HepG2 (cell line): ENCODE measurements around the gene EIF5A2. TPM values are rescaled to one million over a fixed set of nuclear protein-coding genes. Genes with fewer than 3 reads are reported as not detected.

Source experiments
- ARNT2 ChIP-seq: sonication (generic); formaldehyde crosslinking; IDR thresholded peaks from 2 replicates; pipeline ENCODE4 v1.8.0; 2022; ENCODE audit warnings: mild to moderate bottlenecking, low read depth, missing genetic modification reagents, moderate library complexity
- BRD4 ChIP-seq: sonication (generic); formaldehyde crosslinking; IDR thresholded peaks from 2 replicates; pipeline ENCODE4 v1.4.0; 2020; ENCODE audit warnings: missing genetic modification reagents
- CCAR2 ChIP-seq: fragments of 200-400 bp; formaldehyde crosslinking; optimal IDR thresholded peaks from 2 replicates; pipeline ENCODE3; 2018; ENCODE audit warnings: low read depth, mild to moderate bottlenecking, low read length, moderate library complexity
- FLYWCH1 ChIP-seq: sonication (generic); formaldehyde crosslinking; IDR thresholded peaks from 2 replicates; pipeline ENCODE4 v1.8.1; 2023; ENCODE audit warnings: mild to moderate bottlenecking, missing genetic modification reagents
- FOXJ3 ChIP-seq: sonication (generic); formaldehyde crosslinking; IDR thresholded peaks from 2 replicates; pipeline ENCODE4 v1.4.0; 2020; ENCODE audit warnings: missing genetic modification reagents, mild to moderate bottlenecking, borderline replicate concordance
- FUBP1 ChIP-seq: sonication (generic); formaldehyde crosslinking; IDR thresholded peaks from 2 replicates; pipeline ENCODE4 v1.5.1; 2020; ENCODE audit warnings: missing genetic modification reagents, mild to moderate bottlenecking, borderline replicate concordance
- HMG20A ChIP-seq: IDR thresholded peaks from 2 replicates; pipeline ENCODE4 v1.6.1; 2016; ENCODE audit warnings: borderline replicate concordance
- JUN ChIP-seq: sonication (generic); formaldehyde crosslinking; IDR thresholded peaks from 2 replicates; pipeline ENCODE4 v1.4.0; 2020; ENCODE audit warnings: mild to moderate bottlenecking, missing genetic modification reagents
- MZF1 ChIP-seq: sonication (generic); formaldehyde crosslinking; IDR thresholded peaks from 2 replicates; pipeline ENCODE4 v1.8.1; 2023; ENCODE audit warnings: mild to moderate bottlenecking, missing genetic modification reagents, borderline replicate concordance
- NCOA1 ChIP-seq: sonication (generic); formaldehyde crosslinking; IDR thresholded peaks from 2 replicates; pipeline ENCODE4 v1.9.0; 2021; ENCODE audit warnings: missing genetic modification reagents
- PAWR ChIP-seq: sonication (generic); formaldehyde crosslinking; IDR thresholded peaks from 2 replicates; pipeline ENCODE4 v1.4.0; 2020; ENCODE audit warnings: missing genetic modification reagents, mild to moderate bottlenecking, borderline replicate concordance
- PHF20 ChIP-seq: sonication (generic); formaldehyde crosslinking; IDR thresholded peaks from 2 replicates; pipeline ENCODE4 v1.5.0; 2020; ENCODE audit warnings: mild to moderate bottlenecking, missing genetic modification reagents
- RARA ChIP-seq: IDR thresholded peaks from 2 replicates; pipeline ENCODE4 v1.6.1; 2016; ENCODE audit warnings: missing genetic modification reagents, missing compliant biosample characterization
- RFX1 ChIP-seq: fragments of 450-650 bp; IDR thresholded peaks from 2 replicates; pipeline ENCODE4 v1.6.1; 2017
- SIX1 ChIP-seq: sonication (generic); formaldehyde crosslinking; IDR thresholded peaks from 2 replicates; pipeline ENCODE4 v1.4.0; 2020; ENCODE audit warnings: missing genetic modification reagents, borderline replicate concordance
- TFDP2 ChIP-seq: sonication (generic); formaldehyde crosslinking; IDR thresholded peaks from 2 replicates; pipeline ENCODE4 v1.4.0; 2020; ENCODE audit warnings: missing genetic modification reagents
- TFE3 ChIP-seq: IDR thresholded peaks from 2 replicates; pipeline ENCODE4 v1.6.1; 2016
- ZFP37 ChIP-seq: sonication (generic); formaldehyde crosslinking; IDR thresholded peaks from 2 replicates; pipeline ENCODE4 v1.4.0; 2020; ENCODE audit warnings: missing genetic modification reagents, borderline replicate concordance
- ZFP82 ChIP-seq: sonication (generic); formaldehyde crosslinking; IDR thresholded peaks from 2 replicates; pipeline ENCODE4 v1.5.1; 2020; ENCODE audit warnings: mild to moderate bottlenecking, missing genetic modification reagents, borderline replicate concordance
- ZNF296 ChIP-seq: sonication (generic); formaldehyde crosslinking; conservative IDR thresholded peaks from 2 replicates; pipeline ENCODE4 v1.5.0; 2020; ENCODE audit warnings: mild to moderate bottlenecking, missing genetic modification reagents
- ZNF558 ChIP-seq: sonication (generic); formaldehyde crosslinking; IDR thresholded peaks from 2 replicates; pipeline ENCODE4 v1.9.0; 2022; ENCODE audit warnings: mild to moderate bottlenecking, missing genetic modification reagents, borderline replicate concordance
- ZNF768 ChIP-seq: sonication (generic); formaldehyde crosslinking; IDR thresholded peaks from 2 replicates; pipeline ENCODE4 v1.4.0; 2020; ENCODE audit warnings: missing genetic modification reagents
- ZNF781 ChIP-seq: sonication (generic); formaldehyde crosslinking; IDR thresholded peaks from 2 replicates; pipeline ENCODE4 v1.5.1; 2020; ENCODE audit warnings: borderline replicate concordance, mild to moderate bottlenecking, missing genetic modification reagents; ENCODE audit errors: not compliant biosample characterization
- ZNF788 ChIP-seq: sonication (generic); formaldehyde crosslinking; IDR thresholded peaks from 2 replicates; pipeline ENCODE4 v1.5.0; 2020; ENCODE audit warnings: mild to moderate bottlenecking, missing genetic modification reagents, borderline replicate concordance
- ZSCAN29 ChIP-seq: sonication (generic); formaldehyde crosslinking; conservative IDR thresholded peaks from 2 replicates; pipeline ENCODE4 v1.4.0; 2020; ENCODE audit warnings: mild to moderate bottlenecking, missing genetic modification reagents
- polyA plus RNA-seq, 8 experiments: library from polyadenylated mRNA; depleted of rRNA in 3 of 8; stranded (reverse) in 7 of 8; unstranded in 1 of 8; fragments of >200 nt; fragmentation: Illumina TruSeq in 4 of 8; extraction: Trizol in 4 of 8; gene quantifications; 2 replicates each; pipeline versions ENCODE4 v1.2.1 to v1.2.3, GENCODE V29; 2011 to 2016; ENCODE audit warnings: low read depth in 4 of 8, missing spikeins in 1 of 8, mixed read lengths in 1 of 8; ENCODE audit not compliant: insufficient read depth in 1 of 8
- total RNA-seq, 5 experiments: library from RNA; depleted of rRNA; stranded (reverse); fragments of >200 nt; fragmentation: Illumina TruSeq; extraction: Trizol; gene quantifications; 2 replicates each; pipeline ENCODE4 v1.2.3, GENCODE V29; 2016; ENCODE audit warnings: low read depth in 1 of 5

Gene EIF5A2
- total and polyA plus RNA-seq, 2 of the 13 experiments (the other 11 are each of a cell fraction or from before 2014, with no cell fraction given), result 3.5 to 9.4 TPM

GRCh38 chr3:170869645-170870593, 38.5 kb downstream of the EIF5A2 start, which contains the start of gene RPL22L1 (continued):
- TF ChIP-seq ZNF788 (peak; percentile 85; the same call in 1 of the 2 replicates), BRD4 (CRISPR knock-in tag) (no peak; the same call in 1 of the 2 replicates), TFE3 (CRISPR knock-in tag) (peak; percentile 74), ZNF296 (CRISPR knock-in tag) (0 out of 2 replicates have a peak, but pooled peaks have one; percentile 58), SIX1 (peak; percentile 38; the same call in 1 of the 2 replicates), ZNF768 (CRISPR knock-in tag) (peak; percentile 44; the same call in 1 of the 2 replicates), ZFP82 (no peak), ZNF781 (CRISPR knock-in tag) (peak; percentile 36), PHF20 (CRISPR knock-in tag) (peak; percentile 82), CCAR2 (no peak), PAWR (no peak), FLYWCH1 (CRISPR knock-in tag) (no peak), TFDP2 (CRISPR knock-in tag) (peak; percentile 86), MZF1 (no peak), NCOA1 (CRISPR knock-in tag) (no peak), FUBP1 (CRISPR knock-in tag) (no peak), ZNF558 (CRISPR knock-in tag) (peak; percentile 84; the same call in 1 of the 2 replicates), ZFP37 (no peak; the same call in 1 of the 2 replicates), JUN (CRISPR knock-in tag) (no peak; the same call in 1 of the 2 replicates), ARNT2 (CRISPR knock-in tag) (peak; percentile 94), HMG20A (CRISPR knock-in tag) (no peak), RARA (0 out of 2 replicates have a peak, but pooled peaks have one; percentile 28), RFX1 (peak; percentile 73), ZSCAN29 (CRISPR knock-in tag) (no peak), FOXJ3 (CRISPR knock-in tag) (peak; percentile 43; the same call in 1 of the 2 replicates)
